AG20443 (cell line): ENCODE results near the gene KRT2.

Experiments used
- DNase-seq: peaks from one replicate; pipeline ENCODE4 v3.0.0; 2012; ENCODE audit warnings: low spot score, mixed read lengths

KRT2 gene

DNA sequence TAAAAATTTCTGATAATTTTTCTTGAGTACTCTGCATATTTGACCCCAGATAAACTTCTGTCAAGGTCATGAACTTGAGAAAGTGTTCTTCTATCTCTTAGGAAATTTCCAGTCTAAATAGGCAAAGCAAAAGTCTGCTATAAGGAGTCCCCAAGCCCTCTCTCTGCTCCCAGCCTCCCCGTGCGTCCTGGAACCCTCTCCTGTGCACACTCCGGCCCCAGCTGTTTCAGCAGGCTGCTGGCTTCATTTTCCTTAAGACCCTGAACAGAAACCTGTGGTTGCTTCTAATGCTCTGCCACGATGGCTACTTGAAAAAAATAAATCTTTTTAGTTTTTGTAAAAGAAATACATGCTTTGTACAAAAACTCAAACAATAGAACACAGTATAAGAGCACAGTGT, 14.7 kb downstream of the KRT2 start:
- DNase-seq, result no peak

DNA sequence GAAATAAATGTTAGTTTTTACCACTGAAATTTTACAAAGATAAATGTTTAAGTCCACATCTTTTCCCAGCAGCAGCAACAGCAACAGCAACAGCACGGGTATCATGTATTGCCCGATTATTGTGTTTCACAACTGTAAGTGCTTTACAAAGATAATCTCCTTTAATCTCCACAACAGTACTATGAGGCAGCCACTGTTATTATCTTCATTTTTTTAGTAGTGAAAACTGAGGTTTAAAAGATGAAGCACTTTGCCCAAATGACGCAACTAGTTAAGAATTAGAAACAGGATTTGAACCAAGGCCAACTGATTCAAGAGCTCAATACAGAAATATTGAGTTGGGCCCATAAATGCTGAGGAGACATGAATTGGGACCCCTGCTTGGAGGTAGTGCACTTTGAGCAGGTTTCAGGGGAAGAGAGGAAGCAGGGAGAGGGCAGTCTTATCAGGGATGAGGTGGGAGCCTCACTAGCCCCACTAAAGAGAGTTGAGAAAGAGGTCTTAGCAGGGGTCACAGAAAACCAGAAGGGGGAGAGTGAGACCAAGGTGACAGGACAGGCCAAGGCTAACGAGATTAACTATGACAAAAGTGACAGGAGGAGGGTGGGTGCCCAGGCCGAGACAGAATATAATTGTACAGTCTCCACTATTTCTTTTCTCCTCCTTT, 15.3 kb downstream of the KRT2 start:
- no peak for DNase-seq

DNA sequence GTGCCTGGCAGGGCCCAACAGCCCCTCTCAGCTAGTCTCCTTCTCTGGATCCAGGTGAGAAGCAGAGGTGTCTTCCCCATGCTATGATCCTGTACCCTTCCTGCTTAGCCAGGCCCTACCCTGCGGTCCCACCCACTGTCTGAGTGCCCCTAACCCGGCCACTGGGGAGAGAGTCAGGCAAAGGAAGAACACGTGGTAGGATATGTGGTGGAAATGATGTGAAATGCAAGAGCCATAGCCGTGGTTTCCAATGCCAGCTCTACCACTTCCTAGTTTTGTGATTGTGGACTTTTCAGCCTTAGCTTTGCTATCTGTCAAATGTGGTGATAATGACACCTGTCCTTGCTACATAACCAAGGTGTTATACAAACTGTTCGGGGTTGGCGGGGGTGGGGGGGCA, 15.8 kb downstream of the KRT2 start:
- no peak for DNase-seq

DNA sequence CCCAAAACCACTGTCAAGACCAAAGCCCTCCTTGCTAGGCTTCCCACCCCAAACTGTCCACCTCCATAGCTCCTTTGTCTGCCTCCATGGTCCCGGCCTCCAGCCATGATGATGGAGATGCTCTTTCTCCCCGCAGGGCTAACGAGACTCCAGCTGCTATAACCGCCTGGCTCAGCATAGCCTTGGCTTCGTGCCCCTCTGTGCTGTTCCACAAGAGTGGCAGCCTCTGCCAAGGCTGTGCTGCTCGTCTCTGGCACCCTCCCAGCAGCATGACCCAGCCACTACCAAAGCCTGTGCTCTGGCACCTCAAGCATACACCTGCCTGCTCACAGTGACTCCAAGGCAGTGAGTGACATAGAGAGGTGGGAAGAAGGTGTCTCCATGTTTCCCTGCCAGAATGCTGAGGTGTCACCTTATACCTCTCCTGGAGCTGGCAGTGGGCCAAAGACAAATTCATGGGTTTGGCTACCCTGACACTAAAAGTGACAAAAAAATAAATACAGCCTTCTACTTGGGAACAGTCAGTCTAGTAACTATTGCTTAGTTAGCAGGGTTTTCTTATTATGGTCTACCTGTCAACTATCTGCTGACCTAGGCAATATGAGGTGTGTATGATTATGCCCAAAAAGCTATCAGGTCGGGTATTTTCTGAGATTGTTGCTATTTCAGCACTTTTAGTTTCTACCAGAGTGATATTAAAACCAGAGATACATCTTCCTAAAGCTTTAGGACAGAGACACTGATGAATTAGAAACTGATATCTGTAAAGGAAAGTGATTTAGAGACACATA, 17.6 kb downstream of the KRT2 start:
- DNase-seq, result no peak

DNA sequence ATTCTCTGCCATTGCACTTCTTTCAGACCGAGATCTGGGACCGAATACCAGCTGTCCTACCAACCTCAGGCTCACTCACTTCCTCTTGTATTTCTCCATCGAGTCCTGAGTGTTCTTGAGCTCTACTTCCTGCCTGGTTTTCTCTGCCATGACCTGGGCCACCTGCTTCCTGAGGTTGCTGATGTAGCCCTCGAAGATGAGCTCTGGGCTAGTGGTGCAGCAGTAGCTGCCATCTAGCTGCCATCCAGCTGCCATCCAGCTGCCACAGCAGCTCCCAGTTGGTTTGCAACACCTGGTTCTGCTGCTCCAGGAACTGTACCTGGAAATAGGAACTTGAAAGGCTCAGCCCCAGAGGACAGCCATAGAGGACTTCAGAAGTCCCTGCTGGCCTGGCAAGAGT, 18.6 kb downstream of the KRT2 start:
- no peak for DNase-seq

DNA sequence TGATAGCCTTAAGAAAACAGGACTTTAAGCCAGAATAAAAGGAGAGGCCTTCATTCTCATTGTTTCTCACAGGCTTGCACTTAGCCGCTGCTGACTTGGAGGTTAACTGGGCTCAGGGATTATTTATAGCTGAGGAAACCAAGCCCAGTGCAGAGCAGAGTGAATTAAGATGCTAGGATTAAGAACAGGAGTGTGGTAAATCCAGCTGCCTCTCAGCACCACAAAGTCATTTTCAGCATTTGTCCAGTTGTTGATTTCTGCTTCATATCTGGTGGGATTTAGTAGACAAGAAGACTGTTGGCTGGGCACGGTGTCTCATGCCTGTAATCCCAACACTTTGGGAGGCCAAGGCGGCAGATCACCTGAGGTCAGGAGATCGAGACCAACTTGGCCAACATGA, 19.4 kb downstream of the KRT2 start:
- DNase-seq, result no peak

DNA sequence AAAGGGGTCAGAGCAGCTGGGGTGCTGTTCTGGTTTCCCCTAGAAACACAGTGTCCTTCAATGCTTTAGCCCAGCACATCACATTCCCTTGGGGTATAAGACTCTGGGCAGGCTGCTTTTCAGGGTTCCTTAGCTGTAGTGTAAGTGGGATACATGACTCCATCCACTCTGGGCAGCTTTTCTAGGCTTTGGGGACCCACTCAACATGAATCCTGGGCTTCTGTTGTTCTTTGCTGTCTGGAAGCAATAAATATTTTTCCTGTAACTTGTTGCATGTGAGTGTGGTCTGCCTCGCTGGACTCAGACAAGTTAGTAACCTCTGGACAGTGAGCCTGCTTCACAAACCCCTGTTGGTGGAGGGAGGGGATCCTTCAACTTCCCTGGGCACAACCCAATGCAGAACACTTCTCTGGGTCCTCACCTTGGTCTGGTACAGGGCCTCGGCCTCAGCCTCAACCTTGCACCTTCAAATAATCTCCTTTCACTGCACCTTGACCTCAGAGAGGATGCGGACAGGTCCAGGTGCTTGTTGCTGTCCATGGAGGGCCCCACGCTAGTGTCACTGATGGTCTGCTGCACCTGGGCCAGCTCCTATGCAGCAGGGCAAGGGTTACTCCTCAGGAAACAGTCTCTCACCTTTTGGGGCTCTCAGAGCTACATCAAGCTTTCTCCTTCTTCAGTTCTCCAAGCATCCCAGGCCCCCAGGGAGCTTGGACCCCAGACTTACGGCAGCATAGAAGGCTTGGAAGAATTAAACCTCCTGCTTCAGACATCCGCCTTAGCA, 20.1 kb downstream of the KRT2 start:
- DNase-seq, result no peak

DNA sequence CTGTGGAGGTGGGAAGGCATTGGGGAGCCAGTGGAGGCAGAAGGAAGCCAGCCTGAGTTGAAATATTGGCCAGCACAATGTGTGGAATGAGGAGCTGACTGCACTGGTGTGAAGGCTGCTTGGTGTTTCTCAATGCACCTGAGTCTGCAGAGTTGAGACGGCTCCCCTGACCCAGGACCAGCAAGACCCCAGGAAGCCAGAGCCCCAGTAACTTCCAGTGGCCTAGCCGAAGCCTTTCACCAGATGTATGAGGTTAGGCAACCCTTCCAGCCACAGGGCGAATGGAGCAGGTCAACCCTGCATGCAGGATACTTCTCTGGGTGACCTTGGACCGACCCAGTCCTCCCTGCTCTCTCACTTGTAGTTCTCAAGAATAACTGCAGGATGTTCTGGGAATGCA, 20.7 kb downstream of the KRT2 start:
- no peak for DNase-seq

DNA sequence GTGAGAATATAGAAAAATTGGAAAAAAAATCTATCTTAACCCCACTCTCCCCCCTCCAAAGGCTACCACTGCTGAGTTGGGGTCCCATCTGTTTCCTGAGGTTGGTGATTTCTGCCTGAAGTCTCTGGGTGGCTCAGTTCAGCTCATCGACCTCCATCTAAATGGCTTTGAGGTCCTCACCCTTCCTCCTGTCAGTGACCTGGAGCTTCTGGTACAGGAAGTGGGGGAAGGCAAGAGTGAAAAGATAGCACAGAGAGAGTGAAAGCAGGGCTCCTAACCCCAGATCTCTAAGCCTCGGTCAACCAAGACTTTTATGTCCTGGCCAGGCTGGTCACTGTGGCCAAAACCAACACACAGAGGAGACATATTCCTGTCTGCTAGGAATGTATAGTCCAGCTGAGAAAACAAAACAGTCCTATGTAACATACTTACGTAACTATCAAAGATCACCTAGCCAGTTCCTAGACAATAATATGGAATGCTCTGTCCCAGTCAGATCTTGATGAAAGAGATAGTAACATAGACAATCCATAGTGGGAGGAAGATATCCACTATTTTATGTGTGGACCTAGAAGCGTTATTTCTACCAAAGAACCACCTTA, 21.3 kb downstream of the KRT2 start:
- DNase-seq, result no peak

DNA sequence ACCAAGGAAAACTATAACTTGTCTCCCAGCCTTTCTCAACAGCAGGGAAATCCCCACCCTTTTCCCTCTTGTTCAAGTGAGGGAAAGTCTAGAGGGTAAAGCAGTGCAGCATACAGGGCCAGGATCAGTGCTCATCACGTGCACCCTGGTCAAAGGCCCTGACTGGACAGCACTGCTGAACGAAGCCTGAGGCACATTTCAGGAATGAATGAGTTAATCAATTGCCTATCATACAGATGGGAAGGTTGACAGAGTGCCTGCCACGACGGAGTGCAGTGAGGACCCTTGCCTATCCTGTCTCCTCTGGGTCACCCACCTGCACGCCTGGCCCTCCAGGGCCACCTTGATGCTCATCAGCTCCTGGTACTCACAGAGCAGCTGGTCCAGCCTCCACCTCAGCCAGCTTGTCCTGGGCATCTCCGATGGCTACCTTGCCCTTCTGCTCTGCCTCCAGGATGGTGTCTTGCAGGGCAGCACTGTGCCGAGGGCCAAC, 22.0 kb downstream of the KRT2 start:
- no peak for DNase-seq

DNA sequence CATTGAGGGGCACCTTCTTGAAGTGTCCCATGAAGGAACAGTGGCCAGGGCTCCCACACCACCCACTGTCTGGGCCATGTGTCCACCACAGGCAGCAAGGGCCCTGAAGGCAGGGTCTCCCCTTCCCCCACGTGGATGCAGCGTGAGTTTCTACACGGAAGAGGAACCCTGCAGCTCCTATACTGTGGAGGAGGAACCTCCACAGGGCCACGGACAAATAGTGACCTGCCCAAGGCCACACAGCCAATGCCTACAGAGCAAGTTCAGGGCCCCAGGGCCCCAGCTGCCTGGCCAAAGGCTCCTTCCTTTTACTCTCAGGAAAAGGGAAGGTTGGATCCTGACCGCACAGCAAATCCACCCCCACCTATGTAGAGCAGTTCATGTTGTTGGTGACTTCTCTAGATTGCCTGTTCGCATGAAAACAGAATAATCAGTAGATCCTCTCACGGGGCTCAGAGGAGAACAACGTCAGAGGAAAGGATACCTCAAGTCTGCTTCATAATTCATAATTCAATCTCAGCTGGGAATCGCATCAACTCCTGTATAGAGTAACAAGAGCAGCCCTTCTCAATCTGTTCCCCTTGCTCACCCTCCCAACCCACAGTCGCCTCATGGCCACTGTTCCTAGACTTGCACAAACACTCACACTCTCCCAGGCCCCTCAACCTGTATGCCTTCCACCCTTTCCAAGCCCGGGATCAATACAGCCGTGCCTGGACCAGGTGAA, 22.6 kb downstream of the KRT2 start:
- no peak for DNase-seq

DNA sequence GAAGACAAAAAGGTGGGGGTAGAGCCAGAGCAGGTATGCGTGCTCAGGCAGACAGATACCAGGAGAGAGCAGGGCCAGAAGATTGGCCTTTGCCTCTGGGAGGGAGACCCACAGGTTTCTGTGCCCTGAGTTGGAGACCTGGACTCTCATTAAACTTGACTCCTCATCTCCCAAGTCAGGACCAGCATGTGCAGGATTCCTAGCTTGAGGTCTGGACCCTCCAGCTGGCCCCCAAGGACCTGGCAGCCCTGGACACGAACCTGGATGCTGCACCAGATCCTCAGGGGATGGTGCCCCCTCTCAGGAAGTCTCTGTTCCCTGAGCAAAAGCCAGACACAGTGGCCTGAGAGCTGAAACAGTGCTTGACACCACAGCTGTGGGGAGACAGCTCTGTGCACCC, 23.2 kb downstream of the KRT2 start:
- DNase-seq, result no peak

DNA sequence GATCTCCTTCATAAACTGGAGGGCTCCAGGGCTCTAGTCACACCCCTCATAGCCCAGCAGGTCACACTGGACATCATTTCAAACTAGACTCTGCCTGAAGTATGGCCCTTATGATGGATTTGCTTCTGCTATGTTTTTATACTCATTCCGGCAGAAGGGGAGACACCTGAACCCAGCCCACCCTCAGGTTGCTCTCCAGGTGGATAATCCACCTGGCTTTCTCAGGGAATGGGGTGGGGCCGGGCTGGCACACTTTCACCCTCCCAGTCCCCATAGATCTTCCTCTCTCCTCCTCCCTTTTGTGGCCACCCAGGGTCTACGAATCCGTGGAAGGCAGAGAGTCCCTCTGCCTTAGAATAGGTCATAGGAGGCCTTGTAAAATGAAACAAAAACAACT, 23.9 kb downstream of the KRT2 start:
- no peak for DNase-seq

DNA sequence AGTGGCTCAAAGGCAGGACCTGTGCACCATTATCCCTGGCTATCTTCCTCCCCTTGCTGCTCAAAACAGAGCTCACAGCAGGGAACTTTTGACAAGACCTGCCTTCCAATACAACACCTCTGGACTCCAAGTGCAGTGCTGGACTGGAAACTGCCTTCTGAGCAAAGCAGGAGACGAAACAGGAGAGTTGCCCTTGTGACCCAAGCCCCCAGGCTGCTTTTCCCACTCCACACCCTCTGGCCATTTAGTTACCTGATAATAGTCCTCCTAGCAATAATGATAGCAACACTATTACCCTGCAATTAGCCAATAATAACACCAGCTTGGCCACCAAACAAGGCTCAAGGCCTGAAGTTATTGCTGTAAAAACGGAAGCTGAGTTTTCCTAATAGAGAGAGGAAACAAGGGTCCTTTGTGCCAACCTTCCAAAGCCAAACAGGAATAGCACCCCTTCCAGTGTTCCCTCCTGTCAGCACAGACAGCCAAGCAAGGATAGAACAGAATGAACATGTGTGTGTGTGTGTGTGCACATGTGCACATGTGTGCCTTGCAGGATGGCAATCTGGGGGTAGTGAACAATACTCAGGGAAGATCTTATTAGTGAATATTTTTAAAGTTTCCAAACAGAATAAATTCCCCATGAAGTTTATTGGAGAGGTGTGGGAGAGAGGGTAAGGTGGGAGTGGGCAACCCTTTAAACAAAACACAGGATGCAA, 24.5 kb downstream of the KRT2 start:
- no peak for DNase-seq

DNA sequence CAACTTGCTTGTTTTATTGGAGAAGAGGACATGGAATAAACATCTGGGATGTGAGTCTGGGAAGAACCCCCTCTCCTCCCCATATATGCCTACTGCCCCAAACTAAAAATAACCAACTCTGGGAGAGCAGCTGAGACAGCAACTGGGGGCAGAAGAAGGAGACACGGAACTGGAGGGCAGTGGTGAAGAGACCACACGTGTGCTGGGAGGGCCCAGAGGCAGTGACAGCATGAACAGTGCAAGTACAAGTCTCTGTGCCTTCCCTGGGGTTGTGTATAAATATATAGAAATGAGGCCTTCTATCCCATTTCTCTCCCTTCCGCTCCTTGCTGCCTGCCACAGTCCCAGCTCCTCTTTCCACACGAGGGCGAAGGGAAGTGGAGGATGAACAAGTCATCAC, 29.7 kb downstream of the KRT2 start:
- no peak for DNase-seq

DNA sequence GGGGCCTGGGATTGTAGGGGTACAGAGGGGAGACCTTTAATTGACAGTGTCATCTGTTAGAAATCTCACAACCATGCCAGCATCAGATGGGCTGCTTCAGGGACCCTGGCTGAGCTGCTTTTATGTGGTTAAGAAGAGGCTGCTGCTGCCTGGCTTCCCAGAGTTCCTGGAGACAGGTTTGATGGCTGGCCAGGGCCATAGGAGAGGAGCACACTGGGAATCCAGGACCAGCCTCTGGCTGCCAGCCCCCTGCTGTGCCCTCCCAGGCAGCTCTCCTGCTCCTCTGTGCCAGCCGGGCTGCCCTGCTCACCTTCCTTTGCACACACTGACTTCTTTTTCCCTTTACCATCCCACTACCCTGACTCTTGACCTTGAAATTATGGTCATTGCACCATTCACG, 33.1 kb downstream of the KRT2 start:
- DNase-seq, result no peak

DNA sequence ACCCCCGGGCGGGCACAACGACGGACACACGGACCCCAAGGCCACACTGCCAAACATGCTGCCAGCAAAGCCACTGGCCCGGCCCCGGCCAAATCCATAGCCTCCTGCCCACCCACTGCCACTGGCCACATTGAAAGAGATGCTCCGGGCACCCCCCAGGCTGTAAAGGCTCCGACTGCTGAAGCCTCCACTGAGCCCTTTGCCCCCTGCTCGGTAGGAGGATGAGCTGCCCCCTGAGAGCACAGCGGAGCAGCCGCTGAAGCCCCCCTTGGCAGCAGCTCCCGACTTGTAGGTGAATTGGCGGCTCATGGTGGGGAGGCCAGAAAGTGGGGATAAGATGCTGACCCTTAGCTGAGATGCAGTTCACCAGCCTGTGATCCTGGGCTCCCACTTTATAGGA, 33.8 kb downstream of the KRT2 start, which contains the start of gene KRT73:
TSS of gene KRT73 (minus strand) at position 344 of the 400 bp plus-strand sequence. CDS start at position 309, 35 bp downstream.
- DNase-seq, result no peak

DNA sequence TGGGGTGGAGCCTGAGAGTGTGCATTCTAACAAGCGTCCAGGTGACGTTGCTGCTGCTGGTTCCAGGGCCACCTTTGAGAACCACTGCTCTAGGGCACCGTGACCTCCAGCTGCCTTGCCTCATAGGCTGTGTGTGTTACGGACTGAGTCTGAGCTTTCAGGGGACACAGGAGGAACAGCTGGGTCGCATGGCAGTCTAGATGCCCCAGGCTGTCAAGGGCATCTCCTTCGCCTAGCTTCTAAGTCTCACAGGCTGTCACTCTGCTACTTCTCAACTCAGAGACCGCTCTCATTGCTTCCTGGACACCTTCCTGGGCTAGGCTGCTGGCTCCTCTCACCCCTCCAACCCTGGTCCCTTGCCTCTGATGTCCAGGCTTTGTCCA, 34.6 kb downstream of the KRT2 start:
- no peak for DNase-seq

DNA sequence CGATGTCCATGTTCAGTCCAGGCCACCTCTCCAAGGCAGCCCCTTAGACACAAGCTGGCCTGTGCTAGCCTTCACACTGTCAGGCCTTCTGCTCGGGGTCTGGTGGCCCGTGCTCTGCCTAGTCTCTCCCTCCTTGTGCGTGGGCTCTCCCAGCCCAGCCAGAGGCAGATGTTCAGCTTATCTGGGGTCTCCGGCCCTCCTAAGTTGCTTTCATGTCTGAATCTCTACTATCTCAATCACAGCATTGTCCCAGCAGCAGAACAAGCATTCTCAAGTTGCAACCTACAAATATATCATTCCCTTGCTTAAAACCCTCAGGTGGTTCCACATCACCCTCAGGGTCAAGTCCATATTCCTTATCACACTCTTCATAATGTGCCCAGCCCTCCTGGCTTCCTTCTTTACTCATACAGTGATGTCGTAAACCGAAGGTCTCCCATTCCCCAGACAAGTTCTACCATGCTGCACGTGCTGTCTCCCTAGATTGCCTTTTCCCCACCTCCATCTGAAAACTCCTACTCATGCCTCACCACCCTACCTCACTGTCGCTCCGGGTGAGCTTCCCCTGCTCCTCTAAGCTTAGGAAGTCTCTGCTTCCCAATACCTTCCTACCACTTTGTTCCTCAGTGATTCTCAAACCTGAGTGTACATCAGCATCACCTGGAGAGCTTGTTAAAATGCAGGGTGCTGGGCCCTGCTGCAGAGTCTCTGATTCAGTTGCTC, 35.2 kb downstream of the KRT2 start:
- DNase-seq, result no peak

DNA sequence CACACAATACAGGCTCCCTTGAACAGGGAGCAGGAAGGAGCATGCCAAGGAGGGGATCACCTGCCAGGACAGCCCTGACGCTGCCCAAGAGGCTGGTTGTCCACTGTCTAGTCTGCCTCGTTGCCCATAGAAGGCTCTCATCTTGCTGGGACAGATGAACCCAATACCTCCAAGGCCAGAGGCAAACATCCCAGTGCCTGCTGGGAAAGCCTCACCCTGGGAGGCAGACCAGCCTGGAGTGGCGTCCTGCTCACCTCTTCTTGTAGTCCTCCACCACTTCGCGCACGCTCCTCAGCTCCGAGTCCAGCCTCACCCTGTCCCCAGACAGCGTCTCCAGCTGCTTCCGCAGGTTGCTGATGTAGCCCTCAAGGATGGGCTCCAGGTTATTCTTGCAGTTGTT, 36.1 kb downstream of the KRT2 start:
- DNase-seq, result no peak
